GM10248 (cell line): ENCODE results near the gene TTBK2.
"Not testable (repeated sequence)": the region's sequence is repeated elsewhere in the genome, so short reads cannot be mapped to it uniquely, and the experiment has no call there.

Experiments used
- CTCF ChIA-PET: fragments of 300-600 bp; sonication (Branson Sonifier 250); formaldehyde crosslinking; extraction: SDS; loops from one replicate; lab custom pipeline; 2021; ENCODE audit warnings: antibody characterized with exemption; lab: Yijun Ruan, JAX
- POLR2A ChIA-PET: fragments of 350-650 bp; sonication (Branson Sonifier 250); formaldehyde crosslinking; extraction: SDS; loops from one replicate; lab custom pipeline; 2020; ENCODE audit warnings: antibody characterized with exemption; lab: Yijun Ruan, JAX
- DNase-seq: peaks from one replicate; pipeline ENCODE4 v3.0.0; 2012; ENCODE audit errors: extremely low spot score
- CTCF ChIP-seq: IDR thresholded peaks from 2 replicates; pipeline ENCODE4 v1.5.1; 2012; ENCODE audit warnings: mild to moderate bottlenecking, low read depth; ENCODE audit errors: extremely low read depth, missing control alignments, control extremely low read depth

Gene TTBK2

DNA sequence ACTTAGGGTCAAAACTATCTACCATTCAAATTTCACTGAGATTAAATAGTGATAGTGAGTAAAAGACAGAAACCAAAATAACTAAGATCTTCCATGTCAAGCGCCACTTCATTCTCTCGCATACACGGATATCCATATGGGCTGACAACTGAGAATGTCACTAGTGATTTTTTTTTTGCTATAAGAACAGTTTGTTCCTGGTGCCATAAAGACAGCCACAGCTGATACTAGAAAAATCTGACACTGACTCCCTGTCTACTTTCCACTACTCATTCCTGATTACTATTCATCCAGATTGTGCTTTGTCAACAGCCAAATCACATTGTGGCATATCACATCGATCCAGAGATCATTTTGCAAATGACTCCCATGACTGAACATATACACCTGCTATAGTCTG, 137.9 kb downstream of the TTBK2 start:
- TF ChIP-seq CTCF, result no peak
- ChIA-PET POLR2A (no interaction called here), CTCF (interaction anchor here (0.9 kb wide), 1 partner anchor 13 kb away, joined by 3 read pairs; no protein-coding TSS in a partner anchor)
- no peak for DNase-seq

DNA sequence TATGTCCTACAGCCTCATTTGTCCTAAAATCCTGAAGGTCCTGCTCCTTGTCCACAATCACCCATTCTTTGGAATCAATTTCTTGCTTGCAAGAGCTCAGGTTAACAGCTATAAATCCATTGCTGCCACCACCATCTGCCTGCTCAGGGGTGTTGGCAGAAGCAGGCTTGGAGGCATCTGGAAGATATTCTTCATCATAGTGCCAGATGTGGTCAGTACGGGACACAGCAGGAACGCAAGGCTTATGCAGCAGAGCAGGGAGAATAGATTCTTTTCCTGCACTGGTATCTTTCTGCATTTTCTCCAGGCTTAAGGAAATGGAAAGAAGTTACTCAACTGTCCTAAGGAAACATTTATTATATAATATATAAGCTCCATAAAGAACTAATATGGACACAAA, 145.2 kb downstream of the TTBK2 start:
- POLR2A ChIA-PET, result no interaction called here
- CTCF ChIA-PET, result interaction anchor here (0.7 to 2.1 kb wide), 5 partner anchors 10 to 33 kb away, joined by 3 to 5 read pairs (median 3); no protein-coding TSS in a partner anchor
- no peak for DNase-seq

GRCh38 chr15:42772901-42773300, 147.7 kb downstream of the TTBK2 start:
- CTCF ChIA-PET, result interaction anchor here (1.1 to 1.3 kb wide), 2 partner anchors 15 to 21 kb away, joined by 3 to 4 read pairs; no protein-coding TSS in a partner anchor
- POLR2A ChIA-PET, result no interaction called here
- TF ChIP-seq CTCF, result no peak

More for the DNA sequence above, 145.2 kb downstream of the TTBK2 start:
- no peak for TF ChIP-seq CTCF

DNA sequence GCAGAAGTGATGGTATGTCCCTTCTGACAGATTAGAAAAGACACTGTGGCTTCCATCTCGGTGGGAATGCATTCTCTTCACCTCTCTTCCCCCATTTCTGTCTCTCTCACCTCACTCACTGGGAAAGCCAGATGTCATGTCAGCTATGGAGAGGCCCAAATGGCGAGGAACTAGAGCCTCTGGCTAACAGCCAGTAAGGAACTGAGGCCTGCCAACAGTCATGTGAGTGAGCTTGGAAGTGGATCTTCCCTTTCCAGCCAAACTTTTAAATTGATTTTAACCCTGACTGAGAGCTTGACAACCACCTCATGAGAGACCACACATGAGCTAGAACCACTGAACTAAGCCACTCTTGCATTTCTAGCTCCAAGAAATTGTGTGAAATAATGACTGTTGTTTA, 148.4 kb downstream of the TTBK2 start:
- no peak for DNase-seq
- CTCF ChIA-PET, result interaction anchor here (1.1 to 1.3 kb wide), 2 partner anchors 14 to 20 kb away, joined by 3 to 4 read pairs; no protein-coding TSS in a partner anchor

More at GRCh38 chr15:42772901-42773300, 147.7 kb downstream of the TTBK2 start:
- DNase-seq, result no peak

GRCh38 chr15:42766109-42766508, 154.5 kb downstream of the TTBK2 start:
- CTCF ChIA-PET, POLR2A ChIA-PET: not testable (repeated sequence)

More for the DNA sequence above, 148.4 kb downstream of the TTBK2 start:
- no peak for TF ChIP-seq CTCF
- POLR2A ChIA-PET, result no interaction called here

DNA sequence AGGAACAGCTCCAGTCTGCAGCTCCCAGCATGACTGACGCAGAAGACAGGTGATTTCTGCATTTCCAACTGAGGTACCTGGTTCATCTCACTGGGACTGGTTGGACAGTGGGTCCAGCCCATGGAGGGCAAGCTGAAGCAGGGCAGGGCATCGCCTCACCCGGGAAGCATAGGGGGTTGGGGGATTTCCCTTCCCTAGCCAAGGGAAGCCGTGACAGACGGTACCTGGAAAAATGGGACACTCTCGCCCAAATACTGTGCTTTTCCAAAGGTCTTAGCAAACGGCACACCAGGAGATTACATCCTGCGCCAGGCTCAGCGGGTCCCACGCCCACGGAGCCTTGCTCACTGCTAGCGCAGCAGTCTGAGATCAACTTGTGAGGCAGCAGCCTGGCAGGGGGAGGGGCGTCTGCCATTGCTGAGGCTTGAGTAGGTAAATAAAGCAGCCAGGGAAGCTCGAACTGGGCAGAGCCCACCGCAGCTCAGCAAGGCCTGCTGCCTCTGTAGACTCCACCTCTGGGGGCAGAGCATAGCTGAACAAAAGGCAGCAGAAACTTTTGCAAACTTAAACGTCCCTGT, 156.3 kb downstream of the TTBK2 start:
- CTCF ChIA-PET, POLR2A ChIA-PET, DNase-seq: not testable (repeated sequence)

More at GRCh38 chr15:42766109-42766508, 154.5 kb downstream of the TTBK2 start:
- not testable (repeated sequence) for DNase-seq

- DNase-seq, CTCF ChIA-PET, POLR2A ChIA-PET: not testable (repeated sequence)
Measured at GRCh38 chr15:42761813-42762212, 158.8 kb downstream of the TTBK2 start.

- no peak for TF ChIP-seq CTCF
- CTCF ChIA-PET, result no interaction called here
- POLR2A ChIA-PET, result no interaction called here
- DNase-seq, result no peak
Measured at GRCh38 chr15:42760759-42761158, 159.8 kb downstream of the TTBK2 start.
